ENCODE results near the gene FBXL19. TPM values are rescaled to one million over a fixed set of nuclear protein-coding genes. Genes with fewer than 3 reads are reported as not detected.

The FBXL19 gene
- total and polyA plus RNA-seq, 9 of the 15 experiments (the other 6 are each of a cell fraction or from before 2014, with no cell fraction given) = 0.13 to 48.0 (median 13.5) TPM; not detected in 1

- TF ChIP-seq ZNF407 (IDR thresholded peaks at IDR 0.05; ENCODE audit: low read depth) (no peak), ATF4 (CRISPR knock-in tag; IDR thresholded peaks at IDR 0.05) (no peak), PREB (CRISPR knock-in tag; IDR thresholded peaks at IDR 0.05) (no peak), KDM1A (IDR thresholded peaks at IDR 0.05) (peak; percentile 72 to 86; a peak in 3 of 4 replicates), CEBPG (CRISPR knock-in tag; IDR thresholded peaks at IDR 0.05) (no peak), CEBPG (tag; conservative IDR thresholded peaks at IDR 0.05 in 1 of 2, IDR thresholded peaks at IDR 0.05 in 1 of 2) (no peak), TRIM24 (IDR thresholded peaks at IDR 0.05) (no peak), HMGXB4 (CRISPR knock-in tag; IDR thresholded peaks at IDR 0.05) (peak; percentile 57; the same call in 1 of the 2 replicates), ETV5 (CRISPR knock-in tag; IDR thresholded peaks at IDR 0.05; ENCODE audit: low read depth) (no peak), KLF6 (CRISPR knock-in tag; IDR thresholded peaks at IDR 0.05; ENCODE audit: borderline replicate concordance) (no peak), MITF (IDR thresholded peaks at IDR 0.05) (no peak), PCBP1 (IDR thresholded peaks at IDR 0.05; ENCODE audit: low read depth, low read length, poor library complexity, severe bottlenecking) (no peak)
Measured at GRCh38 chr16:30921748-30922419, 1.5 kb upstream of the FBXL19 start (continued).

Measured in K562 (cell line).